Activated CD4-positive, alpha-beta T cell treated with anti-CD3 and anti-CD28 coated beads, Interleukin-2, amount 10 ng/mL, durations not matched to agents 7 days and 5 days (primary cell): Measurements from ENCODE around the gene PPP6R3. TPM values are rescaled to one million over a fixed set of nuclear protein-coding genes. Genes with fewer than 3 reads are reported as not detected.
"Not testable (repeated sequence)": the region's sequence is repeated elsewhere in the genome, so short reads cannot be mapped to it uniquely, and the experiment has no call there.

Experiments
- CTCF ChIA-PET: fragments of 350-600 bp; sonication (Branson Sonifier 250); formaldehyde crosslinking; loops from one replicate; lab custom pipeline; 2021; ENCODE audit warnings: antibody characterized with exemption; lab: Charles Lee
- POLR2A ChIA-PET: fragments of 350-600 bp; sonication (Branson Sonifier 250); formaldehyde crosslinking; loops from one replicate; lab custom pipeline; 2021; ENCODE audit warnings: antibody characterized with exemption; lab: Charles Lee
- DNase-seq: peaks from one replicate; pipeline ENCODE4 v3.0.0-alpha.2; 2020
- H3K27ac Mint-ChIP-seq: one replicate; pipeline ENCODE4 v1.8.0; 2021; ENCODE audit warnings: mild to moderate bottlenecking, moderate library complexity, mixed read lengths
- H3K27me3 Mint-ChIP-seq: one replicate; pipeline ENCODE4 v1.8.0; 2021; ENCODE audit warnings: mixed read lengths
- H3K36me3 Mint-ChIP-seq: one replicate; pipeline ENCODE4 v1.8.0; 2021; ENCODE audit warnings: low read depth, mixed read lengths
- H3K4me1 Mint-ChIP-seq: one replicate; pipeline ENCODE4 v1.8.0; 2021; ENCODE audit warnings: mixed read lengths
- H3K4me3 Mint-ChIP-seq: one replicate; pipeline ENCODE4 v1.8.0; 2021; ENCODE audit warnings: mild to moderate bottlenecking, moderate library complexity, mixed read lengths
- H3K9me3 Mint-ChIP-seq: one replicate; pipeline ENCODE4 v1.8.0; 2021; ENCODE audit warnings: mixed read lengths
- total RNA-seq, 2 experiments: library from RNA; stranded (reverse); gene quantifications; one replicate each; pipeline ENCODE4 v1.2.3, GENCODE V29; 2021

Gene PPP6R3
- total RNA-seq, 2 experiments from 2014 or later, result 114 to 124 TPM

- no peak overlapping the region for H3K27ac Mint-ChIP-seq
These were observed 133.6 kb downstream of the PPP6R3 start for GRCh38 chr11:68594123-68594522.

GRCh38 chr11:68596231-68596630 is 135.7 kb downstream of the PPP6R3 start:
- POLR2A ChIA-PET, result interaction anchor here (0.6 kb wide), 1 partner anchor 1068 kb away, joined by 3 read pairs; no protein-coding TSS in a partner anchor
- H3K27me3 Mint-ChIP-seq, result no peaks in the 10 kb centered on the region
- peaks cover 75% of the 10 kb centered on the region for H3K36me3 Mint-ChIP-seq
- no peaks in the 10 kb centered on the region for H3K9me3 Mint-ChIP-seq
- H3K27ac Mint-ChIP-seq, result no peak overlapping the region
- no peak overlapping the region for H3K4me3 Mint-ChIP-seq
- CTCF ChIA-PET, result interaction anchor here (0.6 kb wide), 1 partner anchor 138 kb away, joined by 3 read pairs; no protein-coding TSS in a partner anchor
- H3K4me1 Mint-ChIP-seq, result no peaks in the 10 kb centered on the region
- no peak for DNase-seq

More at GRCh38 chr11:68594123-68594522, 133.6 kb downstream of the PPP6R3 start:
- CTCF ChIA-PET, result no interaction called here
- POLR2A ChIA-PET, result no interaction called here
- no peaks in the 10 kb centered on the region for H3K9me3 Mint-ChIP-seq
- H3K4me1 Mint-ChIP-seq, result no peaks in the 10 kb centered on the region
- H3K4me3 Mint-ChIP-seq, result no peak overlapping the region
- peaks cover 72% of the 10 kb centered on the region for H3K36me3 Mint-ChIP-seq
- H3K27me3 Mint-ChIP-seq, result no peaks in the 10 kb centered on the region
- DNase-seq, result no peak

DNA sequence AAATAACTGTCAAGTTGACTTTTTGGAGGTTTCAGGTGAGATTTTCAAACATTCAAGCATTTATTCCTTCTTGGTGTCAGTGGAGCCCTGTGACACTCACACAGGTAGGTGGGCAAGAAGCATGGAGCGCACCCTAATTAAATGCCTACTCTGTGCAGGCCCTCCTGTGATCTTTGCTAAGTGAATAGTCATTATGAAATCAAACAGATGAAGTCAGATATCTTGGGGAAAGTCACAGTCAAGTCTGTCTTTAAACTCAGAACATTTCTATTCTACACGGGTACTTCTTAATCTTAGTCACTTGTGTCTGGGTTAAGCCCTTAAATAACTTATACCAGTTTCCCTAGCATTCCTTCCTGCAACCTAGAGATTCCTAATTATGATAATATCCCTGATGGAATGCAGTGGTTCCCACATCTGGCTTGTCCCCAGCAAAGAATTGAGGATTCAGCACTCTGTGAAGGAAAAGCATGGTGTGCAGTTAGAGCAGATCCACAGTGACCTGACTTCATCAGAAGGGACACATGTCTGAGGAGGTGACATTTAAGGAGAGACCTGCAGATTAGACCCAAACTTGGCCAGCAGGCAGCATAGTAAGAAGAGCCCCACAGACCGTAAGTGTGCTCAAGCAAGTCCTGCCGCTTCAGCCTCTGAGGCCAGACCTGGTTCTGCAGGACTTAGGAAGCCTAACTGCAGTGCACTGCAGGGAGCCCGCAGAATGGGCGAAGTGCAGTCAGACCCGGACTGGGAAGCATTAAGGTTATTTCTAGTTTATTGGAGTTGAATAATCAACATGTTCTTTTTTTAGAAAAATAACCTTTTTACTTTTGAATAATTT is 138.5 kb downstream of the PPP6R3 start:
- Mint-ChIP-seq H3K27me3 (no peaks in the 10 kb centered on the region), H3K9me3 (no peaks in the 10 kb centered on the region), H3K27ac (no peak overlapping the region), H3K4me1 (no peaks in the 10 kb centered on the region), H3K36me3 (peaks cover 80% of the 10 kb centered on the region), H3K4me3 (no peak overlapping the region)
- no peak for DNase-seq
- ChIA-PET POLR2A (no interaction called here), CTCF (interaction anchor here (0.9 kb wide), 1 partner anchor 43 kb away, joined by 3 read pairs; no protein-coding TSS in a partner anchor)

- Mint-ChIP-seq H3K4me1 (no peaks in the 10 kb centered on the region), H3K36me3 (peaks cover 90% of the 10 kb centered on the region), H3K4me3 (no peak overlapping the region), H3K27ac (no peak overlapping the region), H3K27me3 (no peaks in the 10 kb centered on the region), H3K9me3 (no peaks in the 10 kb centered on the region)
- no peak for DNase-seq
- ChIA-PET POLR2A (no interaction called here), CTCF (no interaction called here)
These were observed 140.6 kb downstream of the PPP6R3 start for GRCh38 chr11:68601147-68601546.

DNA sequence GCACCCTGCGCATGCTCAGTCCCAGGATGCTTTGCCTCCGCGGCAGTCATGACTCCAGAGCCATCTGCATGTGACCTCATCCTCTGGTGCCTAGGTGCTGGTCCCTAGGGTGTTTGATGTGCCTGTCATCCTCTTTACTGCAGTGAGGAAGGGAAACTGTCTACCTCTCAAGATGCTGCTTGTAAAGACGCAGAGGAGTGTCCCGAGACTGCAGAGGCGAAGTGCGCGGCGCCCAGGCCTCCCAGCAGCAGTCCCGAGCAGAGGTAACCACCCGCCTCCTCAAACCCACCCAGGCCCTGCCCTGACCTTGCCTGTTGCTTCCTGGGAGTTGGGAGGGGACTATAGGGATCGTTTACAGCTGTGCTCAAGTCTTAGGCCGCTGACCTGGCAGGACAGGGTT is 149.2 kb downstream of the PPP6R3 start:
- H3K27ac Mint-ChIP-seq, result peak overlapping the region; percentile 58

DNA sequence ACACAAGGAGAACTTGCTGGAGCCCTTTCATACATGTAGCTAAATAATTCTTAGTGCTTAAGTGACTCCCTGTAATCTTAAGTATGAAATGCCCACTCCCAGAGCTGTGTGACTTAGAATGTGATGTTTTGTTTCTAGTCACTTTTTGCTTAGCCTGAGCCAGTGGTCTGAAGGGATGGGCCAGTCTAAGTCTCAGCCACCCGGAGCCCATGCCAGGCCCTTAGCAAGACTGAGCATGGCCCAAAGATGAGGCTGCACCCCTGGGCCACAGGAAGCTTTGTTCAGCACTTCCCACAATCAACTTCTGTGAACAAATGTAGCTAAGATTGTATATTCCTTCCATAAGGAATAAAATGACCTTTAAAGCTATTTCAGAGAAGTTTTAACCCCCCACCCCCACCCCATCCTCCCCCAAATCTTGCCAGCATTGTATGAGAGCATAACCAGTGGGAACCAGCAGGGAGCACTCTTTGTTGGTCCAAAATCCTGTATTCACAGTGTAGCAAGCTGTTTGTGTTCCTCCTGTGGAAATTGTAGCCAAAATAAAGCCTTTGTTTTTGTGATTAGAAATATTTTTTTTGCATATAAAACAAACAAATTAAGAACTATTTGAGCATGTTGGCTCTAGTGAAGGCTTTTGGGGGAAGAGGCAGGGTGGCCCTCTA is 150.0 kb downstream of the PPP6R3 start:
- no peak overlapping the region for H3K27ac Mint-ChIP-seq
- no peak for DNase-seq
- H3K4me3 Mint-ChIP-seq, result no peak overlapping the region
- no peaks in the 10 kb centered on the region for H3K9me3 Mint-ChIP-seq
- POLR2A ChIA-PET, result interaction anchor here (0.6 kb wide), 1 partner anchor 295 kb away, joined by 3 read pairs; no protein-coding TSS in a partner anchor
- CTCF ChIA-PET, result interaction anchor here (1.2 kb wide), 1 partner anchor 26 kb away, joined by 3 read pairs; no protein-coding TSS in a partner anchor
- peaks cover 64% of the 10 kb centered on the region for H3K36me3 Mint-ChIP-seq
- no peaks in the 10 kb centered on the region for H3K27me3 Mint-ChIP-seq
- H3K4me1 Mint-ChIP-seq, result no peaks in the 10 kb centered on the region

More for the DNA sequence above, 149.2 kb downstream of the PPP6R3 start:
- ChIA-PET POLR2A (interaction anchor here (0.6 kb wide), 1 partner anchor 117 kb away, joined by 4 read pairs; no protein-coding TSS in a partner anchor), CTCF (interaction anchor here (1.2 kb wide), 1 partner anchor 26 kb away, joined by 3 read pairs; no protein-coding TSS in a partner anchor)
- DNase-seq, result no peak
- peaks cover 67% of the 10 kb centered on the region for H3K36me3 Mint-ChIP-seq
- no peaks in the 10 kb centered on the region for H3K27me3 Mint-ChIP-seq
- no peak overlapping the region for H3K4me3 Mint-ChIP-seq
- no peaks in the 10 kb centered on the region for H3K9me3 Mint-ChIP-seq
- H3K4me1 Mint-ChIP-seq, result no peaks in the 10 kb centered on the region

DNA sequence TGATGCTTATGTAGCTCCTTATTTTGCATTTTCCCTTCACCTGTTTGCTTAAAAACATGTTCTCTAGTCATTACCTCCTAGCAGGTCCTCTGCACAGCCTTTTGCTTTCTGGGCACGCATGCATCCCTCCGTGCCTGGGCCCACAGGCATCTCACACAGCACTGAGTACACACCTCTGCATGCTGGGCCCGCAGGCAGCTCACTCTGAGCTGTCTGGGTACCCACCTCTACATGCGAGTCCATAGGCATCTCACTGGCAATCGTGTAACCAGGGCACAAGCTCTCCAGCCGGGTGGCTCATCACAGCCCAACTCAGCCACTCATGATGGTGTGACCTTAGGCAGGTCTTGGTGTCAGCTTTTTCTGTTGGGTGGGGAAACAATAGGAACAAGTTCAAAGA is 155.1 kb downstream of the PPP6R3 start:
- H3K4me1 Mint-ChIP-seq, result no peaks in the 10 kb centered on the region
- H3K27ac Mint-ChIP-seq, result no peak overlapping the region
- ChIA-PET POLR2A (no interaction called here), CTCF (no interaction called here)
- no peak for DNase-seq
- no peak overlapping the region for H3K4me3 Mint-ChIP-seq
- H3K36me3 Mint-ChIP-seq, result peaks cover 39% of the 10 kb centered on the region
- no peaks in the 10 kb centered on the region for H3K9me3 Mint-ChIP-seq
- H3K27me3 Mint-ChIP-seq, result peaks cover 4% of the 10 kb centered on the region

DNA sequence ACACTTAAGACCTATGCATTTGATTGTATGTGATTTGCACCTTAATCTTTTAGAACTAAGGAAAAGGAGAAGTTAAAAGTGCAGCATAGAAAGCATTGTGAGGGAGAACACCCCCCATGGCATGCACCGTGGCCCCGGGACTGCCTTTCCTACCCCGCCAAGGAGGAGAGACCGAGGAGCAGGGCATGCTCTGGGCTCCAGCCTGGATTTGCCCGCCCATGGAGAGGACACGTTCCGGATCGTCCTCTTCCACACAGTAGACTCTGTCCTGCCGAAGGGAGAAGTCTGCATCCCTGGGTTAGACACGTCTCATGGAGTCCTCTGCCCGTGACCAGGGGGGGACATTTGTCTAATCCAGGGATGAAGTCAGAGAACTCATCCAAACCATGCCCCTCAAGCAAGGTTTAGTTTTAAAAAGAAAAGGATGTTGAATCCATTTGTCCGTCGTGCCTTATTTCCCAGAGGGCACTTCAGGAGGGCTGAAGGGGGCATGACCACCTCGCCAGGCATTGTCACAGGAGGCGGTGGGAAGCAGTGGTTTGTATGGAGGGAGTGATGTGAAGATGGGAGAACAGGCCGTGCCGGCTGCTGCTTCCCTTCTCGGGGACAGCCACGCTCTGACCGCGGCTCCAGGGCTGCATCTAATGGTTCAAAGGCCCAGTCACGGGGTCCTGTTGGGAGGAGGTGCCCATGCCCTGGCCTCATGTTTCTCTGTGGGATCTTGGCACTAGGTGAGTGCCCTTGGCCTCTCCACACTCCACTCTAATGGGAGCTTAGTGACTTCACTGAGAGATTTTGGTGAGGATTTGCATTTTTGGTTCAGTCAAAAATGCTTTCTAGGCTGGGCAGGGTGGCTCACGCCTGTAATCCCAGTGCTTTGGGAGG is 157.6 kb downstream of the PPP6R3 start:
- CTCF ChIA-PET, result no interaction called here
- Mint-ChIP-seq H3K36me3 (peaks cover 20% of the 10 kb centered on the region), H3K4me3 (no peak overlapping the region), H3K9me3 (peaks cover 2% of the 10 kb centered on the region), H3K4me1 (no peaks in the 10 kb centered on the region), H3K27ac (peak overlapping the region; percentile 26), H3K27me3 (peaks cover 8% of the 10 kb centered on the region)
- POLR2A ChIA-PET, result no interaction called here
- DNase-seq, result no peak

- no peak overlapping the region for H3K27ac Mint-ChIP-seq
- ChIA-PET CTCF (no interaction called here), POLR2A (no interaction called here)
- no peak for DNase-seq
- H3K4me1 Mint-ChIP-seq, result no peaks in the 10 kb centered on the region
- no peak overlapping the region for H3K4me3 Mint-ChIP-seq
- H3K27me3 Mint-ChIP-seq, result peaks cover 13% of the 10 kb centered on the region
- H3K36me3 Mint-ChIP-seq, result no peaks in the 10 kb centered on the region
- H3K9me3 Mint-ChIP-seq, result peaks cover 2% of the 10 kb centered on the region
These were observed 161.3 kb downstream of the PPP6R3 start for GRCh38 chr11:68621826-68622225.

GRCh38 chr11:68623706-68624105 is 163.2 kb downstream of the PPP6R3 start:
- CTCF ChIA-PET, H3K4me1 Mint-ChIP-seq, H3K27ac Mint-ChIP-seq, H3K4me3 Mint-ChIP-seq, DNase-seq, POLR2A ChIA-PET, H3K36me3 Mint-ChIP-seq, H3K9me3 Mint-ChIP-seq: not testable (repeated sequence)
- peaks cover 13% of the 10 kb centered on the region for H3K27me3 Mint-ChIP-seq

DNA sequence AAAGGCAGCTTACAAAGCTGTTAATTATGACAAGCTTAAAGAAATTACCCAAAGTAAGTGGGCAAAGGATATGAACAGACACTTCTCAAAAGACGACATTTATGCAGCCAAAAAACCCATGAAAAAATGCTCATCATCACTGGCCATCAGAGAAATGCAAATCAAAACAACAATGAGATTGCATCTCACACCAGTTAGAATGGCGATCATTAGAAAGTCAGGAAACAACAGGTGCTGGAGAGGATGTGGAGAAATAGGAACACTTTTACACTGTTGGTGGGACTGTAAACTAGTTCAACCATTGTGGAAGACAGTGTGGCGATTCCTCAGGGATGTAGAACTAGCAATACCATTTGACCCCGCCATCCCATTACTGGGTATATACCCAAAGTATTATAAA is 164.5 kb downstream of the PPP6R3 start:
- H3K27ac Mint-ChIP-seq, H3K4me3 Mint-ChIP-seq, DNase-seq, H3K4me1 Mint-ChIP-seq, H3K9me3 Mint-ChIP-seq, POLR2A ChIA-PET, H3K36me3 Mint-ChIP-seq, H3K27me3 Mint-ChIP-seq: not testable (repeated sequence)
- CTCF ChIA-PET, result interaction anchor here (0.6 kb wide), 1 partner anchor 405 kb away, joined by 4 read pairs; no protein-coding TSS in a partner anchor

DNA sequence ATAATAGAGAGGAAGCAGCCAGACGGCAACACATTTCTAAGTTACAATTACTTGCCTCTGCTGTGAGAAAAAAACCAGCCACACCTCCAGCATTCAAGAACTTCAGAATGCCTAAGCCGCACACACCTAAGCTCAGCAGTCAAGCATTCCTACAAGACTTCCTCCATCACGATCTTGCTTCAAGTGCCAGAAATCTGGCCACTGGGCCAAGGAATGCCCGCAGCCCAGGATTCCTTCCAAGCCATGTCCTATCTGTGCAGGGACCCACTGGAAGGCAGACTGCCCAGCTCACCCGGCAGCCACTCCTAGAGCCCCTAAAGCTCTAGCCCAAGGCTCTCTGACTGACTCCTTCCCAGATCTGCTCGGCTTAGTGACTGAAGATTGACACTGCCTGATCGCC is 165.7 kb downstream of the PPP6R3 start:
- H3K4me3 Mint-ChIP-seq, DNase-seq, CTCF ChIA-PET, H3K27ac Mint-ChIP-seq, H3K4me1 Mint-ChIP-seq, H3K36me3 Mint-ChIP-seq, H3K27me3 Mint-ChIP-seq, POLR2A ChIA-PET, H3K9me3 Mint-ChIP-seq: not testable (repeated sequence)
